Measurements from ENCODE around the gene ING2. TPM values are rescaled to one million over a fixed set of nuclear protein-coding genes. Genes with fewer than 3 reads are reported as not detected.

Gene ING2
- polyA plus RNA-seq, 1 donor from 2014 or later = 27.2 TPM

DNA sequence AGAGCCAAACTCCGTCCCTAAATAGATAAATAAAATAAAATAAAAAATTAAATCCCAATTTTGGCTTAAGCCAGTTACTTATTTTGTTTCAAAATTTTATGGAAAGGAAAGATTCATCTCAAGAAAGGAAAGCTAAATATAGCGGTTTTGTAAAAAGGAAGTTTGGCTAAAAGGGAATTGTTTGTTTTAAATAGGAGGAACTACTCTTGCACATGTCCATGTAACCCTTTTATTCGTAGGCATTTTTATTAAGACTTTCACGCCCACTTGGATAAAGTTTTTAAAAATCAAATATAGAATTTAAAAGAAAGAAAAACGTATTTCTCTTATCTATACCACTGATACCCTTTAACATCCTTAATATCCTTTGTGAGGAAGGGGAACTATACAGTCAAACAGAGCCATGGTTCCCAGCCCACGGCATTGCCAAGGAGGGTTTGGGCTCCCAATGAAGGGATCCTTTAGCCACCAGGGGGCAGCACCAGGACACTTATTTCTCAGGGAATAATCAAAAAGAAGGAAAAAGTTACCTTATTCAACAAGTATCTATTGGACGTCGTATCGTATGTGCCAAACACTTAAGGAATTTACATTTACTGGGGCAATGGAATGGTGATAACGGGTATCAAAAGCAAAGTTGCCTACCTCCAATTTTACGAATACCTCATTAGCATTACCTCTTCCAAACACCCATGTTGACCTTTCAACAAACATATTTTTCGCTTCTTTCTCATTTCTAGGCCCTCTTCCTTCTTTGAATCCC, 32.7 kb upstream of the ING2 start:
- no peak overlapping the region for H3K9ac ChIP-seq (ENCODE audit: low read length)
- TF ChIP-seq TAF1 (IDR thresholded peaks at IDR 0.05; ENCODE audit: low read depth) (no peak), EZH2 (IDR thresholded peaks at IDR 0.05; ENCODE audit: borderline replicate concordance, insufficient read depth, low read length, poor library complexity, severe bottlenecking) (no peak), POLR2AphosphoS5 (IDR thresholded peaks at IDR 0.05) (no peak), MXI1 (conservative IDR thresholded peaks at IDR 0.05; ENCODE audit: poor library complexity, severe bottlenecking) (no peak), RAD21 (conservative IDR thresholded peaks at IDR 0.05) (peak; percentile 86), SMC3 (conservative IDR thresholded peaks at IDR 0.05; ENCODE audit: poor library complexity) (peak; percentile 90)
- TF ChIP-seq, protein P1, sequence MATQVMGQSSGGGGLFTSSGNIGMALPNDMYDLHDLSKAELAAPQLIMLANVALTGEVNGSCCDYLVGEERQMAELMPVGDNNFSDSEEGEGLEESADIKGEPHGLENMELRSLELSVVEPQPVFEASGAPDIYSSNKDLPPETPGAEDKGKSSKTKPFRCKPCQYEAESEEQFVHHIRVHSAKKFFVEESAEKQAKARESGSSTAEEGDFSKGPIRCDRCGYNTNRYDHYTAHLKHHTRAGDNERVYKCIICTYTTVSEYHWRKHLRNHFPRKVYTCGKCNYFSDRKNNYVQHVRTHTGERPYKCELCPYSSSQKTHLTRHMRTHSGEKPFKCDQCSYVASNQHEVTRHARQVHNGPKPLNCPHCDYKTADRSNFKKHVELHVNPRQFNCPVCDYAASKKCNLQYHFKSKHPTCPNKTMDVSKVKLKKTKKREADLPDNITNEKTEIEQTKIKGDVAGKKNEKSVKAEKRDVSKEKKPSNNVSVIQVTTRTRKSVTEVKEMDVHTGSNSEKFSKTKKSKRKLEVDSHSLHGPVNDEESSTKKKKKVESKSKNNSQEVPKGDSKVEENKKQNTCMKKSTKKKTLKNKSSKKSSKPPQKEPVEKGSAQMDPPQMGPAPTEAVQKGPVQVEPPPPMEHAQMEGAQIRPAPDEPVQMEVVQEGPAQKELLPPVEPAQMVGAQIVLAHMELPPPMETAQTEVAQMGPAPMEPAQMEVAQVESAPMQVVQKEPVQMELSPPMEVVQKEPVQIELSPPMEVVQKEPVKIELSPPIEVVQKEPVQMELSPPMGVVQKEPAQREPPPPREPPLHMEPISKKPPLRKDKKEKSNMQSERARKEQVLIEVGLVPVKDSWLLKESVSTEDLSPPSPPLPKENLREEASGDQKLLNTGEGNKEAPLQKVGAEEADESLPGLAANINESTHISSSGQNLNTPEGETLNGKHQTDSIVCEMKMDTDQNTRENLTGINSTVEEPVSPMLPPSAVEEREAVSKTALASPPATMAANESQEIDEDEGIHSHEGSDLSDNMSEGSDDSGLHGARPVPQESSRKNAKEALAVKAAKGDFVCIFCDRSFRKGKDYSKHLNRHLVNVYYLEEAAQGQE (IDR thresholded peaks at IDR 0.05; ENCODE audit: borderline replicate concordance) = no peak
- TF ChIP-seq, protein P2, sequence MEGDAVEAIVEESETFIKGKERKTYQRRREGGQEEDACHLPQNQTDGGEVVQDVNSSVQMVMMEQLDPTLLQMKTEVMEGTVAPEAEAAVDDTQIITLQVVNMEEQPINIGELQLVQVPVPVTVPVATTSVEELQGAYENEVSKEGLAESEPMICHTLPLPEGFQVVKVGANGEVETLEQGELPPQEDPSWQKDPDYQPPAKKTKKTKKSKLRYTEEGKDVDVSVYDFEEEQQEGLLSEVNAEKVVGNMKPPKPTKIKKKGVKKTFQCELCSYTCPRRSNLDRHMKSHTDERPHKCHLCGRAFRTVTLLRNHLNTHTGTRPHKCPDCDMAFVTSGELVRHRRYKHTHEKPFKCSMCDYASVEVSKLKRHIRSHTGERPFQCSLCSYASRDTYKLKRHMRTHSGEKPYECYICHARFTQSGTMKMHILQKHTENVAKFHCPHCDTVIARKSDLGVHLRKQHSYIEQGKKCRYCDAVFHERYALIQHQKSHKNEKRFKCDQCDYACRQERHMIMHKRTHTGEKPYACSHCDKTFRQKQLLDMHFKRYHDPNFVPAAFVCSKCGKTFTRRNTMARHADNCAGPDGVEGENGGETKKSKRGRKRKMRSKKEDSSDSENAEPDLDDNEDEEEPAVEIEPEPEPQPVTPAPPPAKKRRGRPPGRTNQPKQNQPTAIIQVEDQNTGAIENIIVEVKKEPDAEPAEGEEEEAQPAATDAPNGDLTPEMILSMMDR (IDR thresholded peaks at IDR 0.05; ENCODE audit: poor library complexity, severe bottlenecking) = peak; percentile 84
- H3K4me2 ChIP-seq (ENCODE audit: low read length) = no peak overlapping the region
- no peak overlapping the region for H3K4me3 ChIP-seq (ENCODE audit: low read length)
- H3K9me2 ChIP-seq (ENCODE audit: insufficient read depth, low read length) = no peaks in the 10 kb centered on the region
- no peaks in the 10 kb centered on the region for H3K27me3 ChIP-seq (ENCODE audit: insufficient read depth, low read depth, low read length)
- H2AFZ ChIP-seq (ENCODE audit: low read depth, low read length) = no peak overlapping the region
- no peaks in the 10 kb centered on the region for H3K9me3 ChIP-seq (ENCODE audit: low read length)
- H3K79me2 ChIP-seq (replicated peaks; ENCODE audit: insufficient read depth, low read length) = no peaks in the 10 kb centered on the region
- no peak overlapping the region for H3K27ac ChIP-seq (ENCODE audit: low read length)
- H3F3A ChIP-seq (ENCODE audit: insufficient read depth, low read length, poor library complexity, severe bottlenecking) = no peaks in the 10 kb centered on the region
- no peaks in the 10 kb centered on the region for H3K36me3 ChIP-seq (ENCODE audit: insufficient read depth, low read length)
- no peaks in the 10 kb centered on the region for H4K20me1 ChIP-seq (ENCODE audit: insufficient read depth)

DNA sequence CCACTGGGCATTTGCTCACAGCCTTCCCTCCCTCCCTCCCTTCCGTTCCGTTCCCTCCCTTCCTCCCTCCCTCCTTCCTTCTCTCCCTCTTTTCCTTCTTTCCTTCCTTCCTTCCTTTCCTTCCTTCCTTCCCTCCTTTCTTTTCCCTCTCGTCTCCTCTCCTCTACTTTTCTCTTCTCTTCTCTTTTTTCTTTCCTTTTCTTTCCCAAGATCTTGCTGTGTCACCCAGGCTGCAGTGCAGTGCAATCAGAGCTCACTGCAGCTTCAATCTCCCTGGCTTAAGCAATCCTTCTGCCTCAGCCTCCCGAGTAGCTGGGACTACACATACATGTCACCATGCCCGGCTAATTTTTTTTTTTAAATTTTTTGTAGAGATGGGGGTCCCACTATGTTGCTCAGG, 26.7 kb upstream of the ING2 start:
- Histone ChIP-seq H3K9ac (ENCODE audit: low read length) (no peak overlapping the region), H3K27me3 (ENCODE audit: insufficient read depth, low read depth, low read length) (no peaks in the 10 kb centered on the region), H3K79me2 (replicated peaks; ENCODE audit: insufficient read depth, low read length) (no peaks in the 10 kb centered on the region), H3K27ac (ENCODE audit: low read length) (no peak overlapping the region), H3K4me2 (ENCODE audit: low read length) (no peak overlapping the region), H2AFZ (ENCODE audit: low read depth, low read length) (no peak overlapping the region), H3K4me3 (ENCODE audit: low read length) (no peak overlapping the region), H3F3A (ENCODE audit: insufficient read depth, low read length, poor library complexity, severe bottlenecking) (no peaks in the 10 kb centered on the region), H3K9me3 (ENCODE audit: low read length) (no peaks in the 10 kb centered on the region), H3K36me3 (ENCODE audit: insufficient read depth, low read length) (no peaks in the 10 kb centered on the region), H4K20me1 (ENCODE audit: insufficient read depth) (no peaks in the 10 kb centered on the region), H3K9me2 (ENCODE audit: insufficient read depth, low read length) (no peaks in the 10 kb centered on the region)
- TF ChIP-seq SMC3 (conservative IDR thresholded peaks at IDR 0.05; ENCODE audit: poor library complexity) (no peak), POLR2AphosphoS5 (IDR thresholded peaks at IDR 0.05) (no peak), EP300 (conservative IDR thresholded peaks at IDR 0.05; ENCODE audit: poor library complexity, severe bottlenecking) (no peak), MXI1 (conservative IDR thresholded peaks at IDR 0.05; ENCODE audit: poor library complexity, severe bottlenecking) (no peak), TAF1 (IDR thresholded peaks at IDR 0.05; ENCODE audit: low read depth) (no peak), EZH2 (IDR thresholded peaks at IDR 0.05; ENCODE audit: borderline replicate concordance, insufficient read depth, low read length, poor library complexity, severe bottlenecking) (no peak), RAD21 (conservative IDR thresholded peaks at IDR 0.05) (no peak)
- TF ChIP-seq, protein P2 (IDR thresholded peaks at IDR 0.05; ENCODE audit: poor library complexity, severe bottlenecking) = no peak
- TF ChIP-seq, protein P1 (IDR thresholded peaks at IDR 0.05; ENCODE audit: borderline replicate concordance) = no peak
